HT-29 (cell line): ENCODE measurements around the gene ATOH8. TPM values are rescaled to one million over a fixed set of nuclear protein-coding genes. Genes with fewer than 3 reads are reported as not detected.
A peak's percentile ranks its signal among the peaks of the same experiment; 100 is the strongest.

Experiments used
- DNase-seq: peaks from one replicate; pipeline ENCODE4 v3.0.0-alpha.2; 2015; ENCODE audit warnings: low spot score
- total RNA-seq: library from RNA; depleted of rRNA; stranded (reverse); fragments of >200 nt; shearing (Covaris generic); gene quantifications from 2 replicates; pipeline ENCODE4 v1.2.3, GENCODE V29; 2014

ATOH8 gene
- total RNA-seq, 1 experiment from 2014 or later, result 2.3 TPM

DNA sequence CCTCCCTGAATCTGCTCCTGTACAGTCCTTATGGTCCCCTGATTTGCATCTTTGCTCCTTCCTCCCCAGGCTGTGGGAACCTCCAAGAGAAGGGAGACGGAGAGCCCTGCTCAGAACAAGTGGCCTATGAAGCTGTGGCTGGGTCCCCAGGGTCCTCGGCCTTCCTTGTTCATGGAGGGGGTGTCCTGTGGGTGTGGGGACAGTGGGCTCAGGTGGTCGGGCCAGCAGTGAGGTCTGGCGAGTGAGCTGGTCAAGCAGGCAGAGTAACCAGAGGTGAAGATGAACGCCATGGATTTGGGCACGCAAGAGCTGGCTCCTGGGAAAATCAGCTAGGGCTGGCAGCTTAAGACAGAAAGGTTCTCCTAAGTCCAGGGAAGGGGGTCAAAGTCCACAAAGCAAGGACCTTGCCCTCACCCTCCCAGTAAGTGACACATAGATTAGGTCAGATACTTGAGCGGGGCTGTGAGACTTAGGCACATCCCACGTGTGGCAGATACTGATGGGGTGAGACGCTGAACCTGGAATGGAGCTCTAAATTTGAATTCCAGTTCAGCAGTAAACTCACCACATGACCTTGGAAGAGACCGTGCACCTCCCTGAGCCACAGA lies 34.8 kb upstream of the ATOH8 start:
- no peak for DNase-seq

DNA sequence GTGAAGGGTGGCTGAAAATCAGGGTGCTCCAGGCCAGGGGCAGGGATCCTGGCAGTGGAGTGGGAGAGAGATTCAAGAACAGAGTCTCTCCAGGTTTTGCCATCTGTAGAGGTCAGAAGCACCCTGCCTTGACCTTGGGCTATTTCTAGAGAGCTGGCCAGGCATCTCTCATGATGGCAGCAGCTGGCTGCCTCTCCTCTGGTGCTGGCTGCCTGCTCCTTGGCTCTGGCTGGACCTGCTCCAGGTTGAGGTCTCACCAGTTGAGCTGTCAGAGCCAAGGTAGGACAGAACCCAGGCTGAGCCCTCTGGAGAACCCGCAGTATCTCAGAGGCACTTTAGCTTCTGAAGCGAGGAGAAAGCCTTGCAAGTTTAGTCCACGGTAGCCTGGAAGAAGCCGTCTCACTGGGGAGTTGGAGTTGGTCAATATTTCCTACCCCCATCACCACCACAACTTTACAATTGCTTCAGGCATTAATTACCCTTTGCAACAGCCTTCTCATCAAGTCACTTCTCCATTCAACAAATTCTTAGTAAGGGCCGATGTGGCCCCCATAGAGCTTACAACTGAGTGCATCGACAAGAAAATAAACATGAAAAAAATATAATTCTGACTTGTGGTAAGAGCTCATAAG lies 34.1 kb upstream of the ATOH8 start:
- DNase-seq, result no peak

GRCh38 chr2:85720533-85720932 lies 33.3 kb upstream of the ATOH8 start:
- DNase-seq, result no peak

- no peak for DNase-seq
Measured at GRCh38 chr2:85721641-85722040, 32.1 kb upstream of the ATOH8 start.

DNA sequence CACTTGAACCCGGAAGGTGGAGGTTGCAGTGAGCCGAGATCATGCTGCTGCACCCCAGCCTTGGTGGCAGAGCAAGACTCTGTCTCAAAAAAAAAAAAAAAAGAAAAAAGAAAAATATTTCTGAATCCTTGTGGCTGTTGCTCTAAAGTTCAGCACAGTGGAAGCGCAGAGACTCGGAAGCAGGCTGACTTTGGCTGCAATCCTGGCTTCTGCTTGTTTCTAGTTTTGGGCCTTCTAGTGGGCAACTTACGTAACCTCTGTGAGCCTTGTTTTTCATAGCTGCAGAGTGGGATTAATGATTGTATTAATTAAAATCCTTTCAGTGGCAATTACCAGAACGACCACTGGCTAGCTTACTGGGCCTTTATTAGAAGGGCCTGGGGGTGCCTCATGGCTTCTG lies 31.3 kb upstream of the ATOH8 start:
- DNase-seq, result no peak

- no peak for DNase-seq
Measured at GRCh38 chr2:85723707-85724360, 30.0 kb upstream of the ATOH8 start.

- DNase-seq, result no peak
Measured at GRCh38 chr2:85724731-85725181, 29.0 kb upstream of the ATOH8 start.

DNA sequence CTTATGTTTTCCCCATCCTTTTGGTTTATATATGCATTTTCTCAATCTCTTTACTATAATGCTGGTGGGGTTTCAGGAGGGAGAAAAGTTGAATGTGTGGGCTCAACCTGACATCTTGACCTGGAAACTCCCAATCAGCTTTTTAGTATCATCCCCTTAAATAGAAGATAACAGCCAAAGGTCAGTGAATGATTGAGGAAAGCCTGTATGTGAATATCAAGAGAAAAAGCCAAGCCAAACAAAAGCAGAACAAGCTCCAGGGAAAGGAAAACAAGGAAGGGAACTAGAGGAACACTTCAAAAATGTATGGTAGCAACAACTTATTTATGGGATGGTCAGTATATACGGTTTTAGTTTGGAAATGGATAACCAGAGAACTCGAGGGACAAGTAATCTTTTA lies 28.3 kb upstream of the ATOH8 start:
- DNase-seq, result no peak

GRCh38 chr2:85727798-85728197 lies 26.0 kb upstream of the ATOH8 start:
- no peak for DNase-seq

DNA sequence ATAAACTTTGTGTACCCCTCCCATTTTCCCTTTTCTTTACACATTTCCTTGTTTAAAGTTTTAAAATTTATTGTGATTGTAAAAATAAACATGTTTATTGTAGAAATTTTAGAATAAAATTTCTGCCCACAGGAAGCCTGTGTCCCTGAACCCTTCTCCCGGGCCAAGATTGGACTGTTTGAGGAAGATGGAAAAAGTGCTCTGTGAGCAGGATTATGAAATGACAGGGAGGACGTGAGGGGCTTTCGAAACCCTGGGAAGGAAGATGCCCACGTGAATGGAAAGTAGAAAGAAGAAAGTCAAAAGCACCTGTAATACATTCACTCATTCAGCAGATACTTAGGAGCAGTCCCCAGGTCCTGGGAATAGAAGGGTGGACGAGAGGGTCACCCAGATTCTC lies 25.4 kb upstream of the ATOH8 start:
- DNase-seq, result no peak

DNA sequence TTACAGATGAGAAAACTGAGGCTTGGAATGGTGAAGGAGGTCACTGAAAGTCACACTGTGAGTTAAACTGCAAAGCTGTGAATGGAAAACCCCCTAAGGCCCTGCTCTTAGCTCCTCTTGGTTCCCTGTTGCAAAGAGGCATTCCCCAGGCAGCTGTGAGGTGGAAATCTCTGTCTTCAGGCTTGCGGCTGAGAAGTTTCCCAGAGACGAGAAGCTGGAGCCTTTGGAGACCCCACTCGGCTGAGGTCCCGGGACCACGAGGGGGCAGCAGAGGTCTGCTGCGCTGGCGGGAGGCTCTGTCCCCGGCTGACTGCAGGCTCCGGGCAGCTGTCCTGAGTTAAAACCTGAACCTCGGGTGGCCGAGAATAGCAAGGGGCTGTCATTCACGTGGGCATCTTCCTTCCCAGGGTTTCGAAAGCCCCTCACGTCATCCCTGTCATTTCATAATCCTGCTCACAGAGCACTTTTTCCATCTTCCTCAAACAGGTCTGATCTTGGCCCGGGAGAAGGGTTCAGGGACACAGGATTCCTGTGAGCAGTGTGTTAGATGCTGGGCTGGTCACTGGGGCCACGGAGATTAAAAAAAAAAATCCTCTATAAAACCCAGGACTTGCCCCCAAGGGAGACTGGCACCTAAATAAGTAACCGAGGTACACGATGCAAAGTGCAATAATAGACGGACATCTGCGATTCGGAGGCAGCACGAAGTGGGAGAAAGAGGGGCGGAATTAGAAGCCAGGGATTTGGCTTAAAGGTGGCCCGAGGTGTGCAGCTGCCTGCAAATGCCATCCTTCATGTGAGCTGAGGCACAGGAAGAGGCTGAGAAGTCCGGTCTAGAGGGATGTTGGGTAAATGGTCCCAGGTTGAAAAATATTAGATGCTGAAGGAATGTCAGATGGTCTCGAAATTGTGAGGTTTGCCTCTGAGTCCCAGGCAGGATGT lies 24.6 kb upstream of the ATOH8 start:
- peak; percentile 85 for DNase-seq

GRCh38 chr2:85729825-85730510 lies 23.8 kb upstream of the ATOH8 start:
- no peak for DNase-seq

- no peak for DNase-seq
Measured at GRCh38 chr2:85730686-85731230, 23.0 kb upstream of the ATOH8 start.

GRCh38 chr2:85731606-85732005 lies 22.2 kb upstream of the ATOH8 start:
- DNase-seq, result no peak

- no peak for DNase-seq
Measured at GRCh38 chr2:85732467-85733120, 21.2 kb upstream of the ATOH8 start.

DNA sequence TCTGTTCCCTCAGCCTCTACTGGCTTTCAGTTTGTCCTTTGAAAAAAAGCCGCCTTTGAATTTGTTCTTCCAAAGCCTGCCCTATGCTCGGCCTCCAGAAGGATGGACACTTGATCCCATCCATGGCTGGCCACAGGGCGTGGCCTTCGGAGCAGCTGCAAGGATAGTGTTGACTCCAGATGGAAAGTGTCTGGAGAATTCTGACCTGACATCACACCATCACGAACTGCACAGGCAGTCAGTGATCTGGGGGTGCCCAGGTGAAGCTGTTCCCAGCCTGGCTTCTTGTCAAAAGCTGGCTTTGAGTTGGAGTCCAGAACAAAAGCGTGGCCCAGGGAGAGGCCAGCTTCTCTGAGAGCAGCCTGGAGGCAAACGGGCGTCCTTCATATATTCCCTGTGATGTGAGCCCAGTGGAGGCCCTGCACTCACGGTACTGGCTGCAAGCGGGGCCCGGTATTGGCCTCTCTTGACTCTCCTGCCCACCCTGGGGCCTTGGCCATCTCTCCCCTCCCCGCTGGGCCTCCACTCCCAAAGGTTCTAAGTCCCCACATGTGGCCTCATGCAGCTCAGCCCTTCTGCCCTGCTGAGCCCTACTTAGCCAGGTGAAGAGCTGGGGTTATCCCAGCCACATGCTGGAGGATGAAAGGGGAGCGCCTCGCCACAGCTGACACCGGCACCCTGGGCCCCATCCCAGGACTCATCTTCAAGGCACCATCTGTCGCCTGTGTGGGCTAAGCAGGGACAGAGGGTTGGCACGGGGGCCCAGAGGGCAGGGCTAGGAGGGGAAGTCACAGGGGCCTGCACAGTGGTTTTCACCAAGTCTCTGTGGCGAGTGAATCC lies 20.4 kb upstream of the ATOH8 start:
- no peak for DNase-seq

DNA sequence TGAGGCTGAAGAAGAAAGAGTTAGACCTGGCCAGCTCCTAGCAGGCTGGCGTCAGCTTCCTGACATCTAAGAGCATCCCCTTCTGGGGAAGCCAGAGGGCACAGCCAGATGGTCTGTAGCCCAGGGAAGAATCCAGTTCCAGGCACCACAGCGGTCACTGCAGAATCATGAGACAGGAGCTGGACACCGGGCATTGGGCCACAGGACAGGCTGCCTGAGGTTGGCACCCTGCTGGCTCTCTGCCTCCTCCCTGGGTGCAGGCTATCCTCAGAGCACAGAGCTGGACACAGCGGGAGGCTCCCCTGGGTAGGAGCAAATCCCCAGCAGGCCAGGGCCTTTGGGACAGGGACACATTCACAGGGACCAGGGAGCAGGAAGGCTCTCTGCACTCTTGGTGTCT lies 19.8 kb upstream of the ATOH8 start:
- no peak for DNase-seq

DNA sequence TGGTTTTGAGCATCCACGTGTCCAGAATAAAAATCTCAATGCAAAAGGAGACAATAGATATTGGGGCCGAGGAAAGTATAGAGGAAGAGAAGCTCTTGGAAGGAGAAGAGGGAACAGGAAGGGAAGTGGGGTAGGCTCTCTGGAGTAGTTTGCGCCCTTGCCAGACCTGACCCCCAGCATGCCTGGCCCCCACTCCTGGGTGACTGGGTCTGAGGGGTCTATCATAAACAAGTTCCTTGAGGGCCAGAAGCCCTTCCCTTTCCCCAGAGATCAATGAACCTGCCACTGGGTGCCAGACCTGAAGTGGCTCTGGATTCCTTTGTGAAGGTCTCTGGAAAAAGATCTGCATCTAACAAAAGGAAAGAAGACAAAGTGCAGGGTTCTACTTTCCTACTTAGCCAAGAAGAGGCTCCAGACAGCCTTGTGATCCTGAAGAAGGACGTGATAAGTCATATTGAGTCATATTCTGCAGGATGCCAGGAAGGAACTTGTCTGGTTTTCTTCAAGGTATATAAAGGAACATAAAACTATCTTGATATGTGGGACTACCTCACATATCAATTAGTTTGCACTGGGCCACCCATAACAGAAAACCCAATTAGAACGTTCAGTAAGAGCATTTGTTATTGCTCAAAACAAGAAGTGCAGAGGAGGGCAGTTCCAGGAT lies 18.7 kb upstream of the ATOH8 start:
- no peak for DNase-seq

DNA sequence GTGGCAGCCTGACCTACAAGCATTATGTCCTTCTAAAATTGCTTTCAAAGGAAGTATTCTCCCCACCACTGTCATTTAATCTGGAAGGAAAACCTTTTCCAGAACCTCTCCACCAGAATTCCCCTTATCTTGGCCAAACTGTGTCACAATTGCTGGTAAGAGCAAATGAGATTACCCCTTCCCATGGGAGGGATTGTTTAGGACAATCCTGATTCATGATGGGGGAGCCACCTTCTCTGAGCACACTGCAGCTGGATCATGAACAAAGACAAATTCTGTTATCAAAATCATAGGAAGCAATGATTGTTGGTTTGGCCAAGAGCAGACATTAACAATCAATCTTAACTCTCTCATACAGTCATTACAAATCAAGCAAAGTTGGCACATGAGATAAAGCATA lies 18.1 kb upstream of the ATOH8 start:
- DNase-seq, result no peak
